NCI-H774 (cell line): Measurements from ENCODE around the gene APOC4.
"Not testable (repeated sequence)": the region's sequence is repeated elsewhere in the genome, so short reads cannot be mapped to it uniquely, and the experiment has no call there.

Source experiments
- DNase-seq: peaks from one replicate; lab custom pipeline; 2025; lab: John Stamatoyannopoulos, UW

The APOC4 gene

GRCh38 chr19:44914433-44915206, 27.4 kb upstream of the APOC4 start, which contains the start of gene APOC1:
TSS of gene APOC1 (plus strand) at chr19:44914608. CDS start at chr19:44914892, 284 bp downstream.
- DNase-seq: peak; percentile 75

DNA sequence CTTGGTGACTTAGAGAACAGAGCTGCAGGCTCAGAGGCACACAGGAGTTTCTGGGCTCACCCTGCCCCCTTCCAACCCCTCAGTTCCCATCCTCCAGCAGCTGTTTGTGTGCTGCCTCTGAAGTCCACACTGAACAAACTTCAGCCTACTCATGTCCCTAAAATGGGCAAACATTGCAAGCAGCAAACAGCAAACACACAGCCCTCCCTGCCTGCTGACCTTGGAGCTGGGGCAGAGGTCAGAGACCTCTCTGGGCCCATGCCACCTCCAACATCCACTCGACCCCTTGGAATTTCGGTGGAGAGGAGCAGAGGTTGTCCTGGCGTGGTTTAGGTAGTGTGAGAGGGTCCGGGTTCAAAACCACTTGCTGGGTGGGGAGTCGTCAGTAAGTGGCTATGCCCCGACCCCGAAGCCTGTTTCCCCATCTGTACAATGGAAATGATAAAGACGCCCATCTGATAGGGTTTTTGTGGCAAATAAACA, 17.8 kb upstream of the APOC4 start:
- no peak for DNase-seq

- no peak for DNase-seq
Observed at GRCh38 chr19:44925114-44925891, 16.7 kb upstream of the APOC4 start.

DNA sequence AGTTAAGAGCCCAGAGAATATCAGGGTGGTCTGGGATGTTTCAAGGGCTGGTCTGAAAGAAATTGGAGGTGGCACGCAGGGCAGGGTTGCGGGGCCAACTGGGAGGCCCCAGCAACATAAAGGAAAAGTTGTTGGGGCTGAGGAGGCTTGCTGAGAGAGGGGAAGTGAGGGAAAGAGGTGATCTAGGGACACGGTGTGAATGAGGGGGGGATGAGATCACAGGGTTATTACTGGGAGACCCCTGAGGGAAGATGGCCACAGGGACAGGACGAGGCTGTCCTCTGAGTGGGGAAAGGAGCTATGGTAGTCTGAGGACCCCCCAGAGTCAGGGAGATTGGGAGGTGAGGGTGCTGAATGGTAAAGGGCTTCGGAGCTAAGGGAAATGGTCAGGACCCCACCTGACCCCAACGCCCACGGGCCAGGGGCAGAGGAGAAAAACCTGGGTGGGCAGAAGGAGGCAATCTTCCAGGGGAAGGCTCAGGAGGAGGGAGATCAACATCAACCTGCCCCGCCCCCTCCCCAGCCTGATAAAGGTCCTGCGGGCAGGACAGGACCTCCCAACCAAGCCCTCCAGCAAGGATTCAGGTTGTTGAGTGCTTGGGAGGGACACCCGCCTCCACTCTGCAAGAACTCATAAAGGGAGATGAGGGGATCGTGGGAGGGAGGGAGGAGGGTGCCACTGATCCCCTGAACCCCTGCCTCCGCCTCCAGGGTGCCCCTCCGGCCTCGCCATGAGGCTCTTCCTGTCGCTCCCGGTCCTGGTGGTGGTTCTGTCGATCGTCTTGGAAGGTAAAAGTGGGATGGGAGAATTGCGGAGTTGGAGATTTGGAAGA, 15.6 kb upstream of the APOC4 start:
- not testable (repeated sequence) for DNase-seq

DNA sequence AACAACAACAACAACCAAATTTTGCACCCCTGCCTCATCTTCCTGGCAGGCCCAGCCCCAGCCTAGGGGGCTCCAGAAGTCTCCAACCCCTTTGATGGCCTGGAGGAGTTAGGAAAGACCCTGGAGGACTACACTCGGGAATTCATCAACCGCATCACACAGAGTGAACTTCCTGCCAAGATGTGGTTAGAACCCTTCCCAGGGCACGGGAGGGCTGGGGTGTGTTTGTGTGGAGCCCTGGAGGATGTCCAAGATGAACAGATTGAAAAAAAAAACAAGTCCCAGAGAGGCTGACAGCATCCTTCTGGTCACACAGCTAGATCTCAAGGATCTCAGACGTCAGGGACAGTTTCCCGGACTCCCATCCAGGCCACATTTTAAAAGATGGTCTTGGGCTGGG, 14.3 kb upstream of the APOC4 start:
- DNase-seq: no peak

DNA sequence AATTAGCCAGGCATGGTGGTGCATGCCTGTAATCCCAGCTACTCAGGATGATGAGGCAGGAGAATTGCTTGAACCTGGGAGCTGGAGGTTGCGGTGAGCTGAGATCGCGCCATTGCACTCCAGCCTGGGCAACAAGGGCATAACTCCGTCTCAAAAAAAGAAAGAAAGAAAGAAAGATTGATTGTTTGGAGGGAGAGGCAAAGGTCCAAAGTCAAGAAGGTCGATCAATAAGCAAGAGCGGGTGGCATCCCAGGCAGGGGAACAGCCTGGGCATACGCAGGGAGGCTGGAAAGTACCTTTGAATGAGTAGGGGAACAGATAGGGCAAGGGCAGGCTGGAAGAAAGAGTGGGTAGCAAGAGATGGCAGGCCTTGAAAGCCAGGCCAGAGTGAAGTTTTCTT, 11.9 kb upstream of the APOC4 start:
- no peak for DNase-seq

- no peak for DNase-seq
Observed at GRCh38 chr19:44931541-44931940, 10.5 kb upstream of the APOC4 start.

- no peak for DNase-seq
Observed at GRCh38 chr19:44939668-44940067, 2.4 kb upstream of the APOC4 start.

- no peak for DNase-seq
Observed at GRCh38 chr19:44943801-44944249, 1.8 kb downstream of the APOC4 start.

DNA sequence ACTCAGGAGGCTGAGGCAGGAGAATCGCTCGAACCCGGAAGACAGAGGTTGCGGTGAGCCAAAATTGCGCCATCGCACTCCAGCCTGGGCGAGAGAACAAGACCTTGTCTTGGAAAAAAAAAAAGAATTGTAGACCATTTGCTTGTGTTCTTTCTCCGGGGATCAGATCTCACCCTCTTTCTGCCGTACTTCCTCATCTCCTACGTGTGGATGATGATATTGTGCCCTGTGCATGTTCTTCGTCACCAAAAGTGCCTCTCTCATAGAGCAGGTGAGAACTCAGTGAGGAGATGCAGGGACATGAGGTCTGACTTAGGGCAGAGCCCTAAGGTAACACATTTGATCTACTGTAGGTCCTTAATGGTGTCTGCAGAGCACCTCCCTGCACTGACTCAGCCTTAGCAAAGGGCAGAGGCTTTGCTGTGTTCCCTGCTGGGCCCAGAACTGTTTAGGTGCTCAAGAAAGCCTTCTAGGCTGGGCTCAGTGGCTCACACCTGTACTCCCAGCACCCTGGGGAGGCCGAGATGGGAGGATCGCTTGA, 5.1 kb downstream of the APOC4 start:
- no peak for DNase-seq

GRCh38 chr19:44948237-44948636, 6.2 kb downstream of the APOC4 start:
- no peak for DNase-seq

DNA sequence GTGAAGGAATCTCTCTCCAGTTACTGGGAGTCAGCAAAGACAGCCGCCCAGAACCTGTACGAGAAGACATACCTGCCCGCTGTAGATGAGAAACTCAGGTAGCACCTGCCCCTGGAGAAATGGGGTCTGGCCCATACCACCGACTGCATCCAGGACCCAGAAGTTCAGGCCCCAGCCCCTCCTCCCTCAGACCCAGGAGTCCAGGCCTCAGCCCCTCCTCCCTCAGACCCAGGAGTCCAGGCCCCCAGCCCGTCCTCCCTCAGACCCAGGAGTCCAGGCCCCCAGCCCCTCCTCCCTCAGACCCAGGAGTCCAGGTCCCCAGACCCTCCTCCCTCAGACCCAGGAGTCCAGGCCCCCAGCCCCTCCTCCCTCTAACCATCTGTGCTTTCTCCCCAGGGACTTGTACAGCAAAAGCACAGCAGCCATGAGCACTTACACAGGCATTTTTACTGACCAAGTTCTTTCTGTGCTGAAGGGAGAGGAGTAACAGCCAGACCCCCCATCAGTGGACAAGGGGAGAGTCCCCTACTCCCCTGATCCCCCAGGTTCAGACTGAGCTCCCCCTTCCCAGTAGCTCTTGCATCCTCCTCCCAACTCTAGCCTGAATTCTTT, 6.8 kb downstream of the APOC4 start:
- DNase-seq: no peak

DNA sequence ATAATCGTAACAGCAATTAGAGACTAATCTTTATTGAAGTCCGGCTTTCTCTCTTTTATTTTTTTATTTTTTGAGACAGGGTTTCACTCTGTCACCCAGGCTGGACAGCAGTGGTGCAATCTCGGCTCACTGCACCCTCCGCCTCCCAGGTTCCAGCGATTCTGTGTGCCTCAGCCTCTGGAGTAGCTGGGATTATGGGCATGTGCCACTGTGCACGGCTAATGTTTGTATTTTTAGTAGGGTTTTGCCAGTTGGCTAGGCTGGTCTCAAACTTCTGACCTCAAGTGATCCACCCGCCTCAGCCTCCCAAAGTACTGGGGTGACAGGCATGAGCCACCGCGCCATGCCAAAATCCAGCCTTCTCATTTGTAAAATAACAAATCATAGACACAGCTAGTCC, 7.5 kb downstream of the APOC4 start:
- no peak for DNase-seq

GRCh38 chr19:44951179-44952159, 9.4 kb downstream of the APOC4 start:
- peak; percentile 72 for DNase-seq

DNA sequence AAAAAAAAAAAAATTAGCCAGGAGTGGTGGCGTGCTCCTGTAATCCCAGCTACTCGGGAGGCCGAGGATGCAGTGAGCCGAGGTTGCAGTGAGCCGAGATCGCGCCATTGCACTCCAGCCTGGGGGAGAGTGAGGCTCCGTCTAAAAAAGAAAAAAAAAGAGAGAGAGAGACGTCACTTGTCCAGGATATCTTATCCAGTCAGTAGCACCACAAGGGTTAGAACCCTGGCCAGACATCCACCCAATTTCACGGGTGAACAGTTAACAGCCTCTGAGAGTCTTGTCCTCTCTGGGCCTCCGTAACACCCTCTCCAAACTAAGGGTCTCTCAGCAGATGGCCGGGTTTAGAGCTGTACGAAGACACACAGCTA, 12.2 kb downstream of the APOC4 start:
- no peak for DNase-seq

GRCh38 chr19:44954649-44955504, 12.8 kb downstream of the APOC4 start, which contains the start of gene CLPTM1:
TSS of gene CLPTM1 (plus strand) at chr19:44955380. CDS start at chr19:44955396, 16 bp downstream.
- DNase-seq: peak; percentile 96

- DNase-seq: no peak
Observed at GRCh38 chr19:44955505-44956439, 13.7 kb downstream of the APOC4 start.

- no peak for DNase-seq
Observed at GRCh38 chr19:44957526-44957925, 15.5 kb downstream of the APOC4 start.
